Measurements from ENCODE around the gene TENM4. TPM values are rescaled to one million over a fixed set of nuclear protein-coding genes. Genes with fewer than 3 reads are reported as not detected.

Gene TENM4
- total RNA-seq, 1 experiment from 2014 or later = 25.0 TPM

DNA sequence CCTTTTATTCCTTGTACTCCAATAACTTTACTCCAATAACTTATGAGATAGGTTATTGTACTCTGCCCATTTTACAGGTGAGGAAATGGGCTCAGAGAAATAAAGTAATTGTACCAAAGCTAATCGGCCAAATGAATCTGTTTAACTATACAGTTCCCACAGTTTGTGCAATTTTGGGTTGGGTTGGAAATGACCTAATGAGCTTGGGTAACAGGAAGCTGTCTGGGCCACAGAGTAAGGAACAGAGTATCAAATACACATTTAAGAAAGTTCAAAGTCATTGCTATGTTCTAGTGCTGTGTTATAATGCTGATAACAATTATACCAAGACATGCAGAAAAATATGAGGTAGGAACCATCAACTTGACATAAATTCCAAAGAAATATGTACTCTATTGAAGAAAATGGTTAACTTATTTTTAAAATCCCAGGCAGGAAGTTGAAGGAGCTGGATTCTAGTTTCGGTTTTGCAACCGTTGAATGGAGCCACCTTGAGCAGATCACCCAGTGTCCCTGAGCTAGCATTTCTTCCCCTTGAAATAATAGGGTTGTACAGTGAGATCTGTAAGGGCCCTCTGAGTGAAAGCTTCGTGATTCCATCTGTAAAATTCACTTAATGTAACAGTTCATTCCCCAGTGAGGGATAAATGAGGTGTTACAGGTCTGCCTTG lies 505.3 kb downstream of the TENM4 start (continued):
- TF ChIP-seq, protein P1, sequence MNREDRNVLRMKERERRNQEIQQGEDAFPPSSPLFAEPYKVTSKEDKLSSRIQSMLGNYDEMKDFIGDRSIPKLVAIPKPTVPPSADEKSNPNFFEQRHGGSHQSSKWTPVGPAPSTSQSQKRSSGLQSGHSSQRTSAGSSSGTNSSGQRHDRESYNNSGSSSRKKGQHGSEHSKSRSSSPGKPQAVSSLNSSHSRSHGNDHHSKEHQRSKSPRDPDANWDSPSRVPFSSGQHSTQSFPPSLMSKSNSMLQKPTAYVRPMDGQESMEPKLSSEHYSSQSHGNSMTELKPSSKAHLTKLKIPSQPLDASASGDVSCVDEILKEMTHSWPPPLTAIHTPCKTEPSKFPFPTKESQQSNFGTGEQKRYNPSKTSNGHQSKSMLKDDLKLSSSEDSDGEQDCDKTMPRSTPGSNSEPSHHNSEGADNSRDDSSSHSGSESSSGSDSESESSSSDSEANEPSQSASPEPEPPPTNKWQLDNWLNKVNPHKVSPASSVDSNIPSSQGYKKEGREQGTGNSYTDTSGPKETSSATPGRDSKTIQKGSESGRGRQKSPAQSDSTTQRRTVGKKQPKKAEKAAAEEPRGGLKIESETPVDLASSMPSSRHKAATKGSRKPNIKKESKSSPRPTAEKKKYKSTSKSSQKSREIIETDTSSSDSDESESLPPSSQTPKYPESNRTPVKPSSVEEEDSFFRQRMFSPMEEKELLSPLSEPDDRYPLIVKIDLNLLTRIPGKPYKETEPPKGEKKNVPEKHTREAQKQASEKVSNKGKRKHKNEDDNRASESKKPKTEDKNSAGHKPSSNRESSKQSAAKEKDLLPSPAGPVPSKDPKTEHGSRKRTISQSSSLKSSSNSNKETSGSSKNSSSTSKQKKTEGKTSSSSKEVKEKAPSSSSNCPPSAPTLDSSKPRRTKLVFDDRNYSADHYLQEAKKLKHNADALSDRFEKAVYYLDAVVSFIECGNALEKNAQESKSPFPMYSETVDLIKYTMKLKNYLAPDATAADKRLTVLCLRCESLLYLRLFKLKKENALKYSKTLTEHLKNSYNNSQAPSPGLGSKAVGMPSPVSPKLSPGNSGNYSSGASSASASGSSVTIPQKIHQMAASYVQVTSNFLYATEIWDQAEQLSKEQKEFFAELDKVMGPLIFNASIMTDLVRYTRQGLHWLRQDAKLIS (CRISPR knock-in tag; IDR thresholded peaks at IDR 0.05; ENCODE audit: borderline replicate concordance) = no peak
- TF ChIP-seq, protein P2, sequence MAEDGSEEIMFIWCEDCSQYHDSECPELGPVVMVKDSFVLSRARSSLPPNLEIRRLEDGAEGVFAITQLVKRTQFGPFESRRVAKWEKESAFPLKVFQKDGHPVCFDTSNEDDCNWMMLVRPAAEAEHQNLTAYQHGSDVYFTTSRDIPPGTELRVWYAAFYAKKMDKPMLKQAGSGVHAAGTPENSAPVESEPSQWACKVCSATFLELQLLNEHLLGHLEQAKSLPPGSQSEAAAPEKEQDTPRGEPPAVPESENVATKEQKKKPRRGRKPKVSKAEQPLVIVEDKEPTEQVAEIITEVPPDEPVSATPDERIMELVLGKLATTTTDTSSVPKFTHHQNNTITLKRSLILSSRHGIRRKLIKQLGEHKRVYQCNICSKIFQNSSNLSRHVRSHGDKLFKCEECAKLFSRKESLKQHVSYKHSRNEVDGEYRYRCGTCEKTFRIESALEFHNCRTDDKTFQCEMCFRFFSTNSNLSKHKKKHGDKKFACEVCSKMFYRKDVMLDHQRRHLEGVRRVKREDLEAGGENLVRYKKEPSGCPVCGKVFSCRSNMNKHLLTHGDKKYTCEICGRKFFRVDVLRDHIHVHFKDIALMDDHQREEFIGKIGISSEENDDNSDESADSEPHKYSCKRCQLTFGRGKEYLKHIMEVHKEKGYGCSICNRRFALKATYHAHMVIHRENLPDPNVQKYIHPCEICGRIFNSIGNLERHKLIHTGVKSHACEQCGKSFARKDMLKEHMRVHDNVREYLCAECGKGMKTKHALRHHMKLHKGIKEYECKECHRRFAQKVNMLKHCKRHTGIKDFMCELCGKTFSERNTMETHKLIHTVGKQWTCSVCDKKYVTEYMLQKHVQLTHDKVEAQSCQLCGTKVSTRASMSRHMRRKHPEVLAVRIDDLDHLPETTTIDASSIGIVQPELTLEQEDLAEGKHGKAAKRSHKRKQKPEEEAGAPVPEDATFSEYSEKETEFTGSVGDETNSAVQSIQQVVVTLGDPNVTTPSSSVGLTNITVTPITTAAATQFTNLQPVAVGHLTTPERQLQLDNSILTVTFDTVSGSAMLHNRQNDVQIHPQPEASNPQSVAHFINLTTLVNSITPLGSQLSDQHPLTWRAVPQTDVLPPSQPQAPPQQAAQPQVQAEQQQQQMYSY (CRISPR knock-in tag; IDR thresholded peaks at IDR 0.05) = no peak
- TF ChIP-seq KAT7 (CRISPR knock-in tag; IDR thresholded peaks at IDR 0.05; ENCODE audit: borderline replicate concordance) = no peak

DNA sequence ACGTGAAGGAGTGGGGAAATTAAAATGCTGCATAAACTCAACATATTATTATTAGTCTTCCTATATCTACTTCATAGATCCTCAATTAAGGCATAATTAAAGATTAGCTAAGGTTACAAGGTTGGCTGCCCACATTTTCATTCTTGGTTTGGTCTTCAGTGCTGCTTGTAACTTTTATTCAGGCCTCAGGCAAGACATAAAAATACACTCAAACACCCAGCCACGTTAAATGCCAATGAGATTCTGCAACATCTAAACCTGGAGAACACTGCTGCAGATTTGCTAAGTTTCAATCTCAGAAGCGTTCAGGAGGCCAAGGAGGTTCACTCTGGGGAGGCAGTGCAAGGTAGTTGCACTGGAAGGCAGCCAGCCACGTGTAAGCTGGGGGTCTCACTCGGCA lies 507.5 kb downstream of the TENM4 start:
- no peak overlapping the region for H3K27ac Mint-ChIP-seq

DNA sequence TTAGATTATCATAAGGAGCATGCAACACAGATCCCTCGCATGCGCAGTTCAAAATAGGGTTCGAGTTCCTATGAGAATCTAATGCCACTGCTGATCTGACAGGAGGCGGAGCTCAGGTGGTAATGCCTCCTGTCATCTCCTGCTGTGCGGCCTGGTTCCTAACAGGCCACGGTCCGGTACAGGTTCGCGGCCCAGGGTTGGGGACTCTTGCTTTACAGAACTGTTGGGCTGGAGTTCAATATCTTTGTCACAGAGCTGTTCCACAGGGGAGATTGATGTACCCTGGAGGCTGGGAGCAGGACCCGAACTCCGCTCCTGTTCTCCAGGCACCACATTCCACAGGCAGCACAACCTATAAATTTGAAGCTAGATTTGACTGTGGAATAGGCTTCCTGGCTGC lies 508.1 kb downstream of the TENM4 start:
- DNase-seq (ENCODE audit: low spot score) (no peak), ATAC-seq (no peak)
- peaks cover 14% of the 10 kb centered on the region for H3K9me3 Mint-ChIP-seq
- no peak overlapping the region for H3K4me3 Mint-ChIP-seq
- TF ChIP-seq CREM (CRISPR knock-in tag; IDR thresholded peaks at IDR 0.05) = no peak
- TF ChIP-seq ZNF671 (CRISPR knock-in tag; IDR thresholded peaks at IDR 0.05) = no peak
- POLR2A ChIA-PET = no interaction called here
- CTCF ChIA-PET = no interaction called here
- H3K36me3 Mint-ChIP-seq = peaks cover 12% of the 10 kb centered on the region
- no peak overlapping the region for H3K27ac Mint-ChIP-seq
- H3K4me1 Mint-ChIP-seq = peaks cover 50% of the 10 kb centered on the region
- H3K27me3 Mint-ChIP-seq (ENCODE audit: low read depth) = peaks cover 73% of the 10 kb centered on the region

More for the DNA sequence above, 507.5 kb downstream of the TENM4 start:
- peaks cover 67% of the 10 kb centered on the region for H3K27me3 Mint-ChIP-seq (ENCODE audit: low read depth)
- ChIA-PET CTCF (no interaction called here), POLR2A (no interaction called here)
- no peak for TF ChIP-seq ESRRA (CRISPR knock-in tag; IDR thresholded peaks at IDR 0.05; ENCODE audit: borderline replicate concordance)
- TF ChIP-seq, protein P3, sequence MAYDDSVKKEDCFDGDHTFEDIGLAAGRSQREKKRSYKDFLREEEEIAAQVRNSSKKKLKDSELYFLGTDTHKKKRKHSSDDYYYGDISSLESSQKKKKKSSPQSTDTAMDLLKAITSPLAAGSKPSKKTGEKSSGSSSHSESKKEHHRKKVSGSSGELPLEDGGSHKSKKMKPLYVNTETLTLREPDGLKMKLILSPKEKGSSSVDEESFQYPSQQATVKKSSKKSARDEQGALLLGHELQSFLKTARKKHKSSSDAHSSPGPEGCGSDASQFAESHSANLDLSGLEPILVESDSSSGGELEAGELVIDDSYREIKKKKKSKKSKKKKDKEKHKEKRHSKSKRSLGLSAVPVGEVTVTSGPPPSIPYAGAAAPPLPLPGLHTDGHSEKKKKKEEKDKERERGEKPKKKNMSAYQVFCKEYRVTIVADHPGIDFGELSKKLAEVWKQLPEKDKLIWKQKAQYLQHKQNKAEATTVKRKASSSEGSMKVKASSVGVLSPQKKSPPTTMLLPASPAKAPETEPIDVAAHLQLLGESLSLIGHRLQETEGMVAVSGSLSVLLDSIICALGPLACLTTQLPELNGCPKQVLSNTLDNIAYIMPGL (CRISPR knock-in tag; IDR thresholded peaks at IDR 0.05) = no peak
- TF ChIP-seq TCF7 (CRISPR knock-in tag; IDR thresholded peaks at IDR 0.05; ENCODE audit: low read depth) = no peak
- TF ChIP-seq, protein P4, sequence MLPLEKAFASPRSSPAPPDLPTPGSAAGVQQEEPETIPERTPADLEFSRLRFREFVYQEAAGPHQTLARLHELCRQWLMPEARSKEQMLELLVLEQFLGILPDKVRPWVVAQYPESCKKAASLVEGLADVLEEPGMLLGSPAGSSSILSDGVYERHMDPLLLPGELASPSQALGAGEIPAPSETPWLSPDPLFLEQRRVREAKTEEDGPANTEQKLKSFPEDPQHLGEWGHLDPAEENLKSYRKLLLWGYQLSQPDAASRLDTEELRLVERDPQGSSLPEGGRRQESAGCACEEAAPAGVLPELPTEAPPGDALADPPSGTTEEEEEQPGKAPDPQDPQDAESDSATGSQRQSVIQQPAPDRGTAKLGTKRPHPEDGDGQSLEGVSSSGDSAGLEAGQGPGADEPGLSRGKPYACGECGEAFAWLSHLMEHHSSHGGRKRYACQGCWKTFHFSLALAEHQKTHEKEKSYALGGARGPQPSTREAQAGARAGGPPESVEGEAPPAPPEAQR (CRISPR knock-in tag; IDR thresholded peaks at IDR 0.05) = no peak
- TF ChIP-seq KAT7 (CRISPR knock-in tag; IDR thresholded peaks at IDR 0.05; ENCODE audit: borderline replicate concordance) = no peak
- no peak for TF ChIP-seq ZNF416 (CRISPR knock-in tag; IDR thresholded peaks at IDR 0.05)
- peaks cover 44% of the 10 kb centered on the region for H3K4me1 Mint-ChIP-seq
- DNase-seq (ENCODE audit: low spot score) = no peak
- ATAC-seq = no peak
- H3K36me3 Mint-ChIP-seq = peaks cover 12% of the 10 kb centered on the region
- no peak overlapping the region for H3K4me3 Mint-ChIP-seq
- H3K9me3 Mint-ChIP-seq = peaks cover 14% of the 10 kb centered on the region

All from WTC11 (cell line).